MM.1S (cell line): ENCODE data around the gene AMBRA1.

ENCODE experiments used
- DNase-seq: peaks from one replicate; pipeline ENCODE4 v3.0.0-alpha.2; 2015
- H2AFZ ChIP-seq: fragments of 300-600 bp; sonication (generic); 2 replicates; pipeline ENCODE4 v1.6.0; 2016; ENCODE audit warnings: antibody characterized with exemption, low read length
- H3F3A ChIP-seq: fragments of 300-600 bp; sonication (generic); 2 replicates; pipeline ENCODE4 v1.6.1; 2016; ENCODE audit warnings: mild to moderate bottlenecking, antibody characterized with exemption, low read length, moderate library complexity, mixed read lengths; ENCODE audit not compliant: insufficient read depth
- H3K27ac ChIP-seq: fragments of 300-600 bp; sonication (generic); 2 replicates; pipeline ENCODE4 v1.5.1; 2016; ENCODE audit warnings: mild to moderate bottlenecking, low read length
- H3K27me3 ChIP-seq: fragments of 300-600 bp; sonication (generic); replicated peaks from 2 replicates; pipeline ENCODE4 v1.6.0; 2016; ENCODE audit warnings: low read length; ENCODE audit not compliant: insufficient read depth
- H3K36me3 ChIP-seq: fragments of 300-600 bp; sonication (generic); replicated peaks from 2 replicates; pipeline ENCODE4 v1.6.1; 2016; ENCODE audit warnings: mild to moderate bottlenecking, low read length, mixed read lengths; ENCODE audit not compliant: insufficient read depth
- H3K4me1 ChIP-seq: fragments of 300-600 bp; sonication (generic); 2 replicates; pipeline ENCODE4 v1.6.1; 2016; ENCODE audit warnings: low read length, mixed read lengths
- H3K4me2 ChIP-seq: fragments of 300-600 bp; sonication (generic); 2 replicates; pipeline ENCODE4 v1.6.0; 2016; ENCODE audit warnings: low read depth, low read length
- H3K4me3 ChIP-seq: fragments of 300-600 bp; sonication (generic); 2 replicates; pipeline ENCODE4 v1.5.1; 2016; ENCODE audit warnings: low read length, mixed read lengths
- H3K79me2 ChIP-seq: fragments of 300-600 bp; sonication (generic); 2 replicates; pipeline ENCODE4 v1.6.1; 2016; ENCODE audit warnings: mixed run types, low read length, mixed read lengths
- H3K9ac ChIP-seq: fragments of 300-600 bp; sonication (generic); 2 replicates; pipeline ENCODE4 v1.6.1; 2016; ENCODE audit warnings: low read length, mixed read lengths
- H3K9me2 ChIP-seq: fragments of 300-600 bp; sonication (generic); replicated peaks from 2 replicates; pipeline ENCODE4 v1.6.1; 2016; ENCODE audit warnings: mild to moderate bottlenecking, low read length, mixed read lengths; ENCODE audit not compliant: insufficient read depth
- H3K9me3 ChIP-seq: fragments of 300-600 bp; sonication (generic); replicated peaks from 2 replicates; pipeline ENCODE4 v1.6.1; 2016; ENCODE audit warnings: mild to moderate bottlenecking, low read length, mixed read lengths; ENCODE audit not compliant: insufficient read depth
- H4K20me1 ChIP-seq: fragments of 300-600 bp; sonication (generic); 2 replicates; pipeline ENCODE4 v1.6.1; 2016; ENCODE audit warnings: mild to moderate bottlenecking, low read length, moderate library complexity, mixed read lengths; ENCODE audit not compliant: insufficient read depth
- CTCF ChIP-seq: fragments of 300-600 bp; sonication (generic); IDR thresholded peaks from 2 replicates; pipeline ENCODE4 v1.5.1; 2016; ENCODE audit warnings: antibody characterized with exemption, low read length, mixed read lengths
- EZH2 ChIP-seq: fragments of 300-600 bp; sonication (generic); optimal IDR thresholded peaks from 2 replicates; pipeline ENCODE3; 2017; ENCODE audit warnings: low read depth, mild to moderate bottlenecking, antibody characterized with exemption, low read length, mixed read lengths
- EZH2phosphoT487 ChIP-seq: fragments of 300-600 bp; sonication (generic); IDR thresholded peaks from 2 replicates; pipeline ENCODE4 v1.6.1; 2018; ENCODE audit warnings: antibody characterized with exemption, low read length

Gene AMBRA1

GRCh38 chr11:46498968-46499367 lies 94.9 kb downstream of the AMBRA1 start:
- H4K20me1 ChIP-seq: no peaks in the 10 kb centered on the region

GRCh38 chr11:46498179-46498578 lies 95.6 kb downstream of the AMBRA1 start:
- Histone ChIP-seq H3K36me3 (no peaks in the 10 kb centered on the region; the same call in 1 of the 2 replicates), H3F3A (no peaks in the 10 kb centered on the region), H3K9me3 (no peaks in the 10 kb centered on the region), H3K9me2 (no peaks in the 10 kb centered on the region), H3K4me3 (no peak overlapping the region), H3K79me2 (no peaks in the 10 kb centered on the region), H3K27me3 (no peaks in the 10 kb centered on the region), H3K9ac (no peak overlapping the region), H3K4me2 (no peak overlapping the region), H3K27ac (no peak overlapping the region), H4K20me1 (no peaks in the 10 kb centered on the region), H3K4me1 (no peaks in the 10 kb centered on the region), H2AFZ (no peak overlapping the region)
- no peak for TF ChIP-seq EZH2phosphoT487
- no peak for TF ChIP-seq EZH2
- no peak for TF ChIP-seq CTCF
- DNase-seq: no peak

More at GRCh38 chr11:46498968-46499367, 94.9 kb downstream of the AMBRA1 start:
- no peak overlapping the region for H3K9ac ChIP-seq
- no peak overlapping the region for H3K4me3 ChIP-seq
- no peak overlapping the region for H2AFZ ChIP-seq
- no peaks in the 10 kb centered on the region for H3K9me2 ChIP-seq
- no peak overlapping the region for H3K4me2 ChIP-seq
- H3K36me3 ChIP-seq: no peaks in the 10 kb centered on the region; the same call in 1 of the 2 replicates
- H3K27me3 ChIP-seq: no peaks in the 10 kb centered on the region
- no peaks in the 10 kb centered on the region for H3K4me1 ChIP-seq
- TF ChIP-seq EZH2phosphoT487 (no peak), EZH2 (no peak), CTCF (no peak)
- no peak overlapping the region for H3K27ac ChIP-seq
- no peaks in the 10 kb centered on the region for H3K9me3 ChIP-seq
- no peak for DNase-seq
- no peaks in the 10 kb centered on the region for H3K79me2 ChIP-seq
- H3F3A ChIP-seq: no peaks in the 10 kb centered on the region

GRCh38 chr11:46497498-46497897 lies 96.3 kb downstream of the AMBRA1 start:
- H4K20me1 ChIP-seq: no peaks in the 10 kb centered on the region
- DNase-seq: no peak
- no peak overlapping the region for H3K4me2 ChIP-seq
- no peaks in the 10 kb centered on the region for H3F3A ChIP-seq
- H3K4me3 ChIP-seq: no peak overlapping the region
- H3K9me3 ChIP-seq: no peaks in the 10 kb centered on the region
- TF ChIP-seq CTCF (no peak), EZH2phosphoT487 (no peak), EZH2 (no peak)
- no peak overlapping the region for H2AFZ ChIP-seq
- H3K27ac ChIP-seq: no peak overlapping the region
- H3K79me2 ChIP-seq: no peaks in the 10 kb centered on the region
- no peak overlapping the region for H3K9ac ChIP-seq
- no peaks in the 10 kb centered on the region; the same call in 1 of the 2 replicates for H3K36me3 ChIP-seq
- no peaks in the 10 kb centered on the region for H3K4me1 ChIP-seq
- no peaks in the 10 kb centered on the region for H3K27me3 ChIP-seq
- no peaks in the 10 kb centered on the region for H3K9me2 ChIP-seq
